ENCODE data around the gene OTOA.
A peak's percentile ranks its signal among the peaks of the same experiment; 100 is the strongest.
"Not testable (repeated sequence)": the region's sequence is repeated elsewhere in the genome, so short reads cannot be mapped to it uniquely, and the experiment has no call there.

Gene OTOA

DNA sequence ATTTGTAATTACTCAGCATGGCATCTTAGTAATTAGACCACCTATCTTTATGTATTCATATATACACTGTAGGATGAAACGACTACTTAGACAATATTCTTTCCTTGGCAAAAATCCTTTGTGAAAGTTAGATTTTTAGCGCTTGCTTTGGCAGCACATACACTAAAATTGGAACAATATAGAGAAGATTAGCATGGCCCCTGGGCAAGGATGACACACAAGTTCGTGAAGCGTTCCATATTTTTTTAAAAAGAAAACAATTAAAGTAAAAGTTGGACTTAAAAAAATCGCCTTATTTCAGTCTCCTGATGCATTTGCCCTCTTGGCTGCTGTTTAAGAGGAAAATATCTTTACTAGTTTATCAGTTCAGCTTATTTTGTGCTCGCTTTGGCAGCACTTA is 21.9 kb upstream of the OTOA start:
- DNase-seq (ENCODE audit: low read depth in 2 of 2), result no peak

DNA sequence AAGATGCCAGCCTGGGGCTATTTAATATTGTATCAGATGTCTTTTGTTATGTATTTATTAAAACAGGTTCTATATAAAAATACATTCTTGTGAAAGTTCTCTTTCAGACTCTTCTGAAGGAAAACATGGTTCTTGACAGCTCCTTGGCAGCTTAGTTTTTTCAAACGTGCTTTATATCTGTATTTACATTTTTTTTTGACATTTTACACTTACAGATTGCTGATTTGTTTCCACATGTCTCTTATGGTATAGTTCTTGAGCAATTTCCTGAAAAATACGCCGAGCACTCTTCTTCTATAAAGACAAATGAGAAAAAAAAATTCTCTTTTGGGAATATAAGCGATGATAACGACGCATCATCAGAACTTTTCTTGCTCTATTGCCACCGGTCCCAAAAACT is 20.9 kb upstream of the OTOA start:
- no peak for DNase-seq (ENCODE audit: low read depth in 2 of 2)

DNA sequence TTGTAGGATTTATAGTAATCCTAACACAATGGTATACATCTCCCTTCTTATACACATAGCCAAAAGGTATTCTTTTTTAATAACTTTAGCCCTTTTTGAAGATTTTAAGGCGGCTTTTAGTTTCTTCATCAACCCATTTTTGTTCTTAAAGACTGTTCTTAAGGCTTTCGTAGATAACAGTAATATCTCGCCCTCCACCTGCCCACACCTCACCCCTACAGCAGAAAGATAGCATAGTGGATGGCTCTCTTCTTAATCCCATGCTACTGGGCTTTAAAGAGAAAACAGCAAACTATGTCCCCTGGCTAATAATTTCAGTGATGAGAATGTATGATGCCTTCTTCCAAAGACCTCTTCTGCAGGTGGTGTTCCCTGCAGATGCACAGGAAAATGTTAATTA is 20.0 kb upstream of the OTOA start:
- no peak for DNase-seq (ENCODE audit: low read depth in 2 of 2)

DNA sequence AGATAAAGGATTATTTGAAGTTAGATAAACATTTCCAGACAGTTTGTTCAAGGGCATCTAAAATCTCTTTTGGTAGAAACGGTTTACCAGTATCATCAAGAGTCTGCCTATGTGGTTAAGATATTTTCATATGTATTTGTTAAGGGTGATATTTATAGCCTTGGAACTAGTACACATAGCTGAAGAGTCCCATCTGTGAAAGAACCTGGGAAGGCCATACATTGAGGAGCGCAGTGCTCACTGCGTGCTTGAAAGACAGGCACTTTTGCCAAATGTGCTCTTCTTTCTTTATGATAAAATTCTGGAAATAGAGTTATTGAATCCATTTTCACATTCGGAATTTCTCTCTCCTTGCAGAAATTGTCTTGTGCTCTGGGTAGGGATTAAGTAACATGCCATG is 19.1 kb upstream of the OTOA start:
- no peak for DNase-seq (ENCODE audit: low read depth in 2 of 2)

DNA sequence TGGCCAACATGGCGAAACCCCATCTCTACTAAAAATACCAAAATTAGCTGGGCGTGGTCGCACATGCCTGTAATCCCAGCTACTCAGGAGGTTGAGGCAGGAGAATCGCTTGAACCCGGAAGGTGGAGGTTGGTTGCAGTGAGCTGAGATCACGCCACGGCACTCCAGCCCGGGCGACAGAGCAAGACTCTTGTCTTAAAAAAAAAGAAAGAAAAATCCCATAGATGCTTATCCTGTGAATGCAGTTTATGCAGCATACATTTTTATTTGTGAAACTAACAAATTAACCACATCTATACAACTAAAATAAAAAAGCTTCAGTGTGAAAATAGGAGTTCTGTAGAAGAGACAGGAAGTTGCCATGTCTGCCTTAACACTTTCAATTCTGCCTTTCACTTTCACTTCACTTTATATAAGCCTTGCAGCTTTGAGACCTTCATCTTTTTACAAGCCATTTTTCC is 18.5 kb upstream of the OTOA start:
- peak in 1 of 2 donors; percentile 15 for DNase-seq (ENCODE audit: low read depth in 2 of 2)

DNA sequence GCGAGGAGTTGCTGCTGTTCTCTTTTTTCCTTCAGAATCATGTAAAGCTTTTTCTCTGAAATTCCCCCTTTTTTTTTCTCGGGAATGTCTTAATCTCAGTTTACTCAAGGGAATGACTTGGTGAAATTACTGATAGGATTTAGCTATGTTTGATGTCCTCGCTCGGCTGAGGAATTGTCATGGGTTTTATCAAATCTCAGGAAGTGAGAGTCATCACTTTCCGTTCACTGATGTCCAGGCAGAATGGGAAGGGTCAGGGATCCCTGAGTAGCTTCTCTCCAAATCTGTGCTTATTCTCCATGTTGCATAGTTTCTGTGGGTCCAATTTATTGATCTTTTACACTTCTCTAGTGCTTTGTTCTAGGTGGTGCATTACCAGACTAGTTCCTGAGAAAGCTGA is 17.7 kb upstream of the OTOA start:
- no peak for DNase-seq (ENCODE audit: low read depth in 2 of 2)

DNA sequence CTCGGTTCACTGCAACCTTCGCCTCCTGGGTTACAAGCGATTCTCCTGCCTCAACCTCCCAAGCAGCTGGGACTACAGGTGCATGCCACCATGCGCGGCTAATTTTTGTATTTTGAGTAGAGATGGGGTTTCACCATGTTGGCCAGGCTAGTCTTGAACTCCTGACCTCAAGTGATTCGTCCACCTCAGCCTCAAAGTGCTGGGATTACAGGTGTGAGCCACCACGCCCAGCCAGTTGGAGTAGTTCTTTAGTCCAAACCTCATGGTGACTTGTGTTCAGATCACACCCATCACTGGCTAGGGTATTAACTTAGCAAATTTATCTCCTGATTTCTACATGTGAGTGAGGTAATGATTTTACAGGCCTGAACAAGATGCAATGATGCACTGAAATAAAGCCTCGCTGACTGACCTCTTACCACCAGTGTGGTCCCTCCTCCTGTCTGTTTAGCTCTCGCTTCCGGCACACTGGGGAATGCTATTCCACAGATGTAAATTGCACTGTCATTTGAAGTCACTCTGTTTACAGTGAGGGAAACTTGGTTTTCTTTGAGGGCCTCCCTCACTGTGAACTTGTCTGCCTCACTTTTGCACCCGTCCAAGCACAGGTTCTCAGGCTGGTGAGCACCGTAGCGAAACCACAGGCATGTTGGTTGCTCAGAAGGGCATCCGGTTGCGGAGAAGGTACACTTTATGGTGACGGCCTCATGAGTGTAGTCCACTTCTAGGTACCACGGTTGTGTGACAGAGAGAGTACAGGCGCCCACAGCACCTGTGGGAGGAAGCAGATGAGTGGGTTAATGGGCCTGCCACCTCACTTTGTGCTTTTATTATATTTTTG is 16.8 kb upstream of the OTOA start:
- peak; percentile 54 to 67 for DNase-seq (ENCODE audit: low read depth in 2 of 2)

DNA sequence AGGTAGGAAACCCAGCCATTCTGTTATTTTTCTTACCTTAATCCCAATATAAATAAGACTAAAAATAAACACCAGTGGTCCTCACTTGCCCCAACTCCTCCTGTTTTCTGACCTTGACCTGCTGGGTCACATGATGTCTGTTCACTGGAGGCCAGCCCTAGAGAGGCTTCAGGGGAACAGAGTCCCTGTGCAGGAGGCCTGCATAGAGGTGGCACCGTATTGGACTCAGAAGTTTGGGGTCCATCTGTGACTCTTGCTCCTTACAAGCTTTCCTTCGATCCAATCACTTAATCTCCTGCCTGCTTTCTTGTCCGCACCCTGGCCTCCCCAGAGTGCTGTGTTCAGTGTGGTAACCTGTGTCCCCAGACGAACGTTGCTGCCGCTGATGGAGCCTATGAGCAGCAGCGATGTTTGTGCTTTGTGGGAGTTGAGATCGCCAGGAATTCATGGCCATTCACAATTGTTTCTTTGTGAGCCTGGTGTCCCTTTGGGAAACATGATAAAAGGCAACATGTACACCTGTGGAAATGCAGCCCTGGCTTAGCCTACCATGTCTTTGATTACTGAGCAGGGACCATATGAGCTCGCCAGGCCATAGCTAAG is 16.1 kb upstream of the OTOA start:
- no peak for DNase-seq (ENCODE audit: low read depth in 2 of 2)

DNA sequence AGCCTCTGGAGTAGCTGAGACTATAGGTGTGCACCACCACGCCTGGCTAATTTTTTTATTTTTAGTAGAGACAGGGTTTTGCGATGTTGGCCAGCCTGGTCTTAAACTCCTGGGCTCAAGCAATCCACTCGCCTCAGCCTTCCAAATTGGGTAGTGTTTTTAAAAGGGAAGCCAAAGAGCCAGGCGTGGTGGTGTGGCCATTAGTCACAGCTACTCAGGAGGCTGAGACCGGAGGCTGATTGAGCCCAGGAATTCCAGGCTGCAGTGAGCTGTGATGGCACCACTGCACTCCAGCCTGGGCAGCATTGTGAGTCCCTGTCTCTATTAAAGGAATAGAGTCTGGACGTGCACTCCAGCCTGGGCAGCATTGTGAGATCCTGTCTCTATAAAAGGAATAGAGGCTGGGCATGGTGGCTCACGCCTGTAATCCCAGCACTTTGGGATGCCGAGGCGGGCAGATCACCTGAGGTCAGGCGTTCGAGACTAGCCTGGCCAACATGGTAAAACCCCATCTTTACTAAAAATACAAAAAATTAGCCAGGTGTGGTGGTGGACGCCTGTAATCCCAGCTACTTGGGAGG is 13.9 kb upstream of the OTOA start:
- DNase-seq (ENCODE audit: low read depth in 2 of 2), result not testable (repeated sequence)

DNA sequence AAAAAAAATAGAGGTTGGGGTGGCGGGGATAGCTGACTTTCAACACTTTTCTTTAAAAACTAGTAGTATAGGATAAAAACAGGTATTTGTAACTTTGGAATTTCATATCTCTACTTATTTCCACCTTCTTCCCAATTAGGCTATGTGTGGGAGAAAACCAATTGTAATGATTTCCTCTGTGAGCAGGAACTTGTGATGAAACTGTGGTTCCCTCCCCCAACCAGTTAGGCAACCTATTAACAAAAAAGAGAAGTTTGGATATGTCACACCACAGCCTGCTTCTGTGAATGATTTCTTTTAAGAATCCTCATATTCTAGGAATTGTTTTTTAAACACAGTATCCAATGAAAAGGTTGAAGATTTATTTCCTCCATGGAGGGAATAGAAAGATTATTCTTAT is 13.2 kb upstream of the OTOA start:
- no peak for DNase-seq (ENCODE audit: low read depth in 2 of 2)

DNA sequence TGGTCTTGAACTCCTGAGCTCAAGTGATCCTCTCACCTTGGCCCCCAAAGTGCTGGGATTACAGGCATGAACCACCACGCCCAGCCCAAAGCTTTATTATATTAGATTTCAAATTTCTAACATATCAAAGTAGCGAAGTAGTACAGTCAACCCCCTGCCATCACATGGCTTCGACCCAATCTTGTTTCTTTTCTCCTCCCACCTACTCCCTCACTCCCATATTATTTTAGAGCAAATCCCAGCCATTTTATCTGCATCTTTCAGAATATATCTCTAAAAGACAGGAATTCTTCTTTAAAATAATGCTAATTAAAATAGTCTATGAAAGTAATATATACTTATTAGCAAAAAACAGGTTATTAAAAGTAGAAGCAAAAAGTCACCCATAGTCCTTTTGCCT is 12.3 kb upstream of the OTOA start:
- DNase-seq (ENCODE audit: low read depth in 2 of 2), result no peak

DNA sequence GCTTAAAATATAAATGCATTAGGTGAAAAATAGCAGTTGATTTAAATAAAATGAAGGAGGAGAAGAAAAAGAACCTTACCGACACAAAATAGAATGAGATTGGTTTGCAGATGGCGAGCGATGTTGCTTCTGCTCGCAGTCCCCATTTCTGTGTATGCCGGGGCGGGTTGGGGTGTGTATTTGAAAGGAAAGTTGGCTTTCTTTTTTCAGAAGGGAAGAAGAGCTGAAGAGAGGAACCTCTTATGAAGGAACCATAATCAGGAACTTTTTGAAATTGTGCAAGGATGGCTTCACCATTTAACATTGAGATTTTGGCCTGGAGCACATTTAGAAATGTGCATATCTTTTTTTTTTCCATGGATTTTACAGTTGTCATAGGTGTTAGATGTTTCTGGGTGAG is 11.3 kb upstream of the OTOA start, which contains the start of gene IGSF6:
Gene IGSF6 (minus strand): TSS at position 156 of the 400 bp plus-strand sequence. CDS start 10 bp downstream, at position 146.
- no peak for DNase-seq (ENCODE audit: low read depth in 2 of 2)

DNA sequence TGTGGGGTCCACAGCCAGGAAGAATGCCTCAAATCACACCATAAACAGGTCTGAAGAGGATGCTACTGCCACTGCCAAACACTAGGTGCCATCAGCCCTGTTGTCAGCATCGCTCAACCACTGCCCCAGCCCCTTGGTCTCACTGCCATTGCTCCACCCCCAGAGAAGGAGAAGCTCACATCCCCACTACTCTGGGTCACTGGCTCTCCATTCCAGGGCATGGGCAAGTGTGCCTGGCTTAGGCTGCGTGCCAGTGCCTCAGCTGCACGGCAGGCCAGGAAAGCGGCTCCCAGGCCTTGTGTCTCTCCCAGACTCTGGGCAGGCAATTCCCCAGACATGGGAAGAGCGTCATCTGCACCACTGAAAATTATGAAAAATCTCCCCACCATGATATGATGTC is 10.2 kb upstream of the OTOA start:
- no peak for DNase-seq (ENCODE audit: low read depth in 2 of 2)

DNA sequence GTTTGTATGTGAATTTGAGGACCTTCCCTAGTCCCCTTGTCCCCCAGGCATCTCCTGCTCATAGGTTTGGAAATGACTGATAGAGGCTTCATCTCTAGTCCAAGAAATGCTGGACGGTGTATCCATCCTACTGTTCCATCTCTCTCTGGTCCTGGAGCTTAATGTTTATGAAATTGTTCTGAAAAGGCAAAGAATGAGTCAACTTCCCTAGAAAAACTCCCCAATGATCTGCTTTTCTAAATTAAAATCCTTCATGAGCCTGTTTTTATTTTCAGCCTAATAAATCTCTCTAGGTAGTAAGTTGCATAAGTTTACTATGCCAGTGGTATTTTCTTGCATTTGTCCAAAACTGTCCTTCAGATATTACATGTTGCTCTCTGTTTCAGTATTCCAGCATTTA is 9.3 kb upstream of the OTOA start:
- no peak for DNase-seq (ENCODE audit: low read depth in 2 of 2)

DNA sequence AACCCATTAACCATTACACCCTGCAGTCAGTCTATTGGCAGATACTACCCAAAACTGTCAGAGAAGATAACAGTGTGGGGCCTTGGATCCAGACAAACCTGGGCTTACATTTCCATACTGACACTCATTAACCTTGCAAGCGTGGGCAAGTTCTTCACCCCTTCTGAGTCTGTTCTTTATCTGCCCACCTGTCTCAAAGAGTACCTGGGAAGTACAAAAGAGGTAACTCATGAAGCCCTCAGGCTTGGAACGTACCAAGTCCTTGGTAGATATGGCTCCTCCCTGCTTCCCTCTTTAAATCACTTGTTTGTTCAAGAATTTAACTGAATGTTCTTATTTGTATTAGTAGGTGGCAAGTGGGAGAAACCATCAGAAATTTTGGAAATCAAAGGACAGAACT is 8.9 kb upstream of the OTOA start:
- DNase-seq (ENCODE audit: low read depth in 2 of 2), result no peak

DNA sequence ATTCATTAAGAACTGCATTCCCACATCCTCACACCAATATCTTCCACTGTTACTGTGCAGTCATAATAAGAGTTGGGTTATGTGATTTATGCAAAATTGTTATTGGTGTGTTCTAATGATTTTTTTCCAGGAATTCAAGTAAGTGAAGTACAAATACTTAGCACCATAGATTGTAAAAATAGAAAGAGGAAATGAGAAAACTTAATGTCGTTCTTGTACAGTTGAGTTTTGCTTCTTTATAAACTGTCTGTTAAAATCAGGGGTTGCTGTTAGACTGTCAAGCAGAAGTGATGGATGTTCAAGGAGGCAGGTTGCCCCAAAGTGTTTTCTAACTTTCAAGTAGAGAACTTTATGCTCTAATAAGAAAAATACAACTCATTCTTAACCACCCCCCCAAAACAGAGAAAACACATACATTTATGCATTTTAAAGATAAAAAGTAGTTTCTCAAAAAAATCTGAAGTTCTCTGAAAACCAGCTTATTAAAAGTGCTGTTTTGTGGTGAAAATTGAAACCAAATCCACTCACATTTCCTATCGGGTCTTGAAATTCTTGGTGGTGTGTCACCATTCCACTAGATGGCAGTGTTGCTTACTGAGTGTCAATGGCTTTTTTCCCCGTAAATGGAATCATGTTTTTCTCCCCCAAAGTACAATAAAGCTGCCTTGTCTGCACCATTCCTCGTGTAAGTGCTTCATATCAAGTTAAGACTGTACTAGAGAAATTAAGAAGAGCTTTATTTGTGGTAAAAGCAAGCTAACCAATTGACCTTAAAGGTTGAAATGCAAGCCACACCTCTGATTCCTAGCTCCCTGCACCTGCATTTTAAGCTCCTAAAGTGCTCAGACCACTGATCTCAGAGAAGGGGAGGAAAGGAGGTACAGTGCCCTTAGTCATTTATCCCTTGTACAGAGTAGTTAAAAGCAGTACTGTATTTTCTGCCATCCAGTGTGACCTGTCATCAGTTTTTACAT is 6.7 kb upstream of the OTOA start:
- no peak for DNase-seq (ENCODE audit: low read depth in 2 of 2)

DNA sequence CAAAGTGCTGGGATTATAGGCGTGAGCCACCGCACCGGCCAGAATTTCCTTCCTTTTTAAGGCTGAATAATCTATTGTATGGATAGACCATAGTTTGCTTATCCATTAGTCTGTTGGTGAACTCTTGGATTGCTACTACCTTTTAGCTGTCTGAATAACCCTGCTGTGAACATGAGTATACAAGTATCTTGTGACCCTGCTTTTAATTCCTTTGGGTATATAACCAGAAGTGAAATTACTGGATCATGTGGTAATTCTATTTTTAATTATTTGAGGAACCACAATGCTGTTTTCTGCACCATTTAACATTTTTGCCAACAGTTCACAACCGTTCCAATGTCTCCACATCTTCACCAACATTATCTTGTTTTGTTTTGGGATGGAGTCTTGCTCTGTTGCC is 4.6 kb upstream of the OTOA start:
- DNase-seq (ENCODE audit: low read depth in 2 of 2), result no peak

DNA sequence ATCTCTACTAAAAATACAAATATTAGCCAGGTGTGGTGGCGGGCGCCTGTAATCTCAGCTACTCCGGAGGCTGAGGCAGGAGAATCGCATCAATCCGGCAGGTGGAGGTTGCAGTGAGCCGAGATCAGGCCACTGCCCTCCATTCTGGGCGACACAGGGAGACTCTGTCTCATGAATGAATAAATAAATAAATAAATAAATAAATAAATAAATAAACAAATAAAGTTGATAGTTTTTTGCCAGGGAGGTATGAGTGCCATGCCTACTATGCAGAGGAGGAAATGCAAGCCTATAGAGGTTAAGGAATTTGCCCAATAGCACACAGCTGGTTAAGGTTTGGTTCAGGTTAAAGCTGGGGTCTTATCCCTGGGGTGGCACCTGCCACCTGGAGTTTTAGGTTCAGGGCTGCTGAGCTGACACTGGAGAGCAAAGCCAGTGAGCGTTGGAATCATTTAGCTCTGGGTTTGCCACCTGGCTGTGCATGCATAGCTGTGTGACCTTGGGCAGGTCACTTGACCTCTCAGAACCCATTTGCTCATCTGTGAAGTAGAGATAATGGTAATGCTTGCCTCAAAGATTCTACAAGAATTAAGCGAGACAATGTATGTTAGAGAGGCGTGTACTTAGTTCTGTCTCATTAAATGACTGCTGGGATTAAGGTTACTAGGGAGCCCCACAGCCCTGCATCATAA is 1.2 kb downstream of the OTOA start:
- DNase-seq (ENCODE audit: low read depth in 2 of 2), result no peak

DNA sequence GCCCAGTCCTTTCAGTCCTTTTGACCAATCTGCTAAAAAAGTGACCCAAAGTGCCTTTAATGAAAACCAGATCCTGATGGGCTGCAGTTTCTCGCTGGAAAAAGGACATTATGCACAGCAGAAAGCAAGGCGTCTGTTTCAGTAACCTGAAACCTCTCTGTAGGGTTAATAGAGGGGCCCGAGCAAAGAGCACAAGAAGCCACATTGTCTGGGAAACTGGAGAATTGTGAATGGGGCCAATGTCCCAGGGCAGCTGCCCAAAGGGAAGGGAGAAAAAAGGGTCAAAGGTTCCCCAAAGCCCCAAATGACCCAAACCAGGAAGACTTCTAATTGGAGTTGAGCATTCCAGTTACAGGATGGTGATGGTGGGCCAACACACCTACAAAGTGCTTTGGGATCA is 3.0 kb downstream of the OTOA start:
- DNase-seq (ENCODE audit: low read depth in 2 of 2), result no peak

DNA sequence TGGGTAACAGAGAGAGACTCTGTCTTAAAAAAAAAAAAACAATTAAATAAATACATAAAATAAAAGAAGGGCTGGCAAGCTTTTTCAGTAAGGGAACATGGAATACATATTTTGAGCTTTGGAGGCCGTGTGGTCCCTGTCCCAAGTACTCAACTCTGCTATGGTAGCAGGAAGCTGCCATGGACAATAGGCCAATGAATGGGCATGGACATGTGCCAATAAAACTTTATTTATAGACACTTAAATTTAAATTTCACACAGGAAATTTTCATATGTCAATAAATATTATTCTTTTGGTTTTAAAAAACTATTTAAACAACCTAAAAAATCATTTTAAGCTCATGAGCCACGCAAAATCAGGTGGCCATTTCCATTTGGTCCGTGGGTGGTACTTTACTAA is 3.8 kb downstream of the OTOA start:
- no peak for DNase-seq (ENCODE audit: low read depth in 2 of 2)

DNA sequence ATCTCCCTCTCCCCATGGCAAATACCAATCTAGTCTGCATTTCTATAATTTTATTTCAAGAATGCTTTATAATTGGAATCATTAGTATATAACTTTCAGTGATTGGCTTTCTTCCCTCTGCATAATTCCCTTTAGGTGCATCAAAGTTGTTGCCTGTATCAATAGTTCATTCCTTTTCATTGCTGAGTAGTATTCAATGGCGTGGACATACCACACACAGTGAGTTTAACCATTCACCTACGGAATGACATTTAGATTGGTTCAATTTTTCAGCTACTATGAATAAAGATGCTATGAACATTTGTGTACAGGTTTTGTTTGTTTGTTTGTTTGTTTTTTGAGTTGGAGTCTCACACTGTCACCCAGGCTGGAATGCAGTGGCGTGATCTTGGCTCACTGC is 9.7 kb downstream of the OTOA start:
- no peak for DNase-seq (ENCODE audit: low read depth in 2 of 2)
